ENCODE data around the gene GABRA5. TPM values are rescaled to one million over a fixed set of nuclear protein-coding genes. Genes with fewer than 3 reads are reported as not detected.

Gene GABRA5
- total and polyA plus RNA-seq, 4 donors: not detected

DNA sequence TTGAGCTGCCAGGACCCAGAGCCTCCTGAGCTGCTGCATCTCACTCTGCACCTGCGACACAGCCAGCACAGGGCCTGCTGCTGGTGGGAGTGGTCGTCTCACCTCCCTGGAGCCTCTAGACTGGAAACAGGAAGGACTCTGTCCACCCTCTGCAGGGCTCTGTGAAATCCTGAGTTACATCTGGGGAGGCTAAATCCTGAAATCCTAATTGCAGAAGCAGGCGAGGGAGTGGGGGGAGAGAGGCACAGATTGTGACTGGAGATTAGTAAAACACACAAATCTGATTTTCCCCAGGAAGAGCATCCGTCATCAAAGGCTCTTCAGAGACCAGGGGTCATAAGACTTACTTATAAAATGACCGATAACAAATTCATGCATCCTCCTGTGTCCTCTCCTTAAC is 72.5 kb downstream of the GABRA5 start:
- no peak for ATAC-seq (ENCODE audit: low FRiP score)
- Histone ChIP-seq H3K9me3 (ENCODE audit: control insufficient read depth, low read length) (peaks cover 2% of the 10 kb centered on the region), H3K27ac (ENCODE audit: low read depth in 1 of 2, low read length in 2 of 2) (no peak overlapping the region), H3K27me3 (ENCODE audit: control insufficient read depth in 1 of 2, insufficient read depth in 2 of 2, low read length in 1 of 2) (no peaks in the 10 kb centered on the region), H3K4me3 (ENCODE audit: low read length in 2 of 2) (no peak overlapping the region), H3K4me1 (ENCODE audit: control insufficient read depth in 1 of 2, insufficient read depth in 2 of 2, low read length in 2 of 2) (no peaks in the 10 kb centered on the region), H3K36me3 (ENCODE audit: control insufficient read depth in 1 of 2, insufficient read depth in 2 of 2, low read length in 1 of 2) (no peaks in the 10 kb centered on the region)
- intact Hi-C loops (cut with DNase I): no loop called here
- no peak for DNase-seq
- WGBS, 2 donors: 50 to 54% methylated on average over 5 of the region's 5 CpGs

DNA sequence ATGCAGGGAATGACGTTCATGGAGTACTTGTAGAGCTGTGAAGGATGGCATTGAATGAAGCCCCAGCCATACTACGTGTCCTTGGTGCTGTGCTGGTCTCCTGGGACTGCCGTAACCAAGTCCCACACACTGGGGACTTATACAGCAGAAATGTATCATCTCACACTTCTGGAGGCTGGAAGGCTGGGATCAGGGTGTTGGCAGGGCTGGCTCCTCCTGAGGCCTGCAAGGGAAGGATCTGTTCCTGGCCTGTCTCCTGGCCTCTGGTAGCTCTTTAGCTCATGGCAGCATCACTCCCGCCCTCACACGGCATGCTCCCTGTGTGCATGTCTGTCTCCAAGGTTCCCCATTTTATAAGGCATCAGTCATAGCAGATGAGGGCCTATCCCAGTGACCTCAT is 74.6 kb downstream of the GABRA5 start:
- H3K36me3 ChIP-seq (ENCODE audit: control insufficient read depth in 1 of 2, insufficient read depth in 2 of 2, low read length in 1 of 2): no peaks in the 10 kb centered on the region

DNA sequence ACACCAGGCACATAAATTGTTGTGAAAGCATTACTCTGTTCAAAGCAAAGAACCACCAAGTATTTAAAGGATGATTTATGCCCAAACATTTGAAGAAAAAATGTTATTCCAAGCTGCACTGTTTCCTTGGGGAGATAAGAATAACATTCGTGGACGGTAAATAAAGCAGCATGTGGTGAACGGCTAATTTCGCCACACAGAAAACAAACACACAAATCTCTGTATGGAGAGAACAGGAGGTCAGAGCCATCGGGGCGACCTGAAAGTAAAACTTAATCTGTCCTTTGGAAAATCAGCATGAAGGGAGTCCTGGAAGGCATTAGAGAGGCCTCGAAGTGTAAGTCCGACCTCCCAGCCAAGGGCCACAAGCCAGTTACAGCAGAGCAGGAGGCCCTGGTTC is 77.0 kb downstream of the GABRA5 start:
- DNase-seq (no peak), ATAC-seq (ENCODE audit: low FRiP score) (no peak)
- no peaks in the 10 kb centered on the region for H3K27me3 ChIP-seq (ENCODE audit: control insufficient read depth in 1 of 2, insufficient read depth in 2 of 2, low read length in 1 of 2)
- intact Hi-C loops (cut with DNase I): no loop called here
- H3K36me3 ChIP-seq (ENCODE audit: control insufficient read depth in 1 of 2, insufficient read depth in 2 of 2, low read length in 1 of 2): no peaks in the 10 kb centered on the region
- no peak overlapping the region for H3K27ac ChIP-seq (ENCODE audit: low read depth in 1 of 2, low read length in 2 of 2)
- 14 to 19% methylated on average over 8 of the region's 8 CpGs for WGBS, 2 donors
- H3K4me3 ChIP-seq (ENCODE audit: low read length in 2 of 2): no peak overlapping the region
- no peaks in the 10 kb centered on the region for H3K9me3 ChIP-seq (ENCODE audit: control insufficient read depth, low read length)
- no peaks in the 10 kb centered on the region for H3K4me1 ChIP-seq (ENCODE audit: control insufficient read depth in 1 of 2, insufficient read depth in 2 of 2, low read length in 2 of 2)

More for the DNA sequence above, 74.6 kb downstream of the GABRA5 start:
- intact Hi-C loops (cut with DNase I): no loop called here
- Histone ChIP-seq H3K4me1 (ENCODE audit: control insufficient read depth in 1 of 2, insufficient read depth in 2 of 2, low read length in 2 of 2) (no peaks in the 10 kb centered on the region), H3K27ac (ENCODE audit: low read depth in 1 of 2, low read length in 2 of 2) (no peak overlapping the region), H3K4me3 (ENCODE audit: low read length in 2 of 2) (no peak overlapping the region), H3K27me3 (ENCODE audit: control insufficient read depth in 1 of 2, insufficient read depth in 2 of 2, low read length in 1 of 2) (no peaks in the 10 kb centered on the region), H3K9me3 (ENCODE audit: control insufficient read depth, low read length) (no peaks in the 10 kb centered on the region)
- ATAC-seq (ENCODE audit: low FRiP score): no peak
- WGBS, 2 donors: 76 to 82% methylated on average over 5 of the region's 5 CpGs
- no peak for DNase-seq

- Histone ChIP-seq H3K9me3 (ENCODE audit: control insufficient read depth, low read length) (no peaks in the 10 kb centered on the region), H3K36me3 (ENCODE audit: control insufficient read depth in 1 of 2, insufficient read depth in 2 of 2, low read length in 1 of 2) (no peaks in the 10 kb centered on the region), H3K4me1 (ENCODE audit: control insufficient read depth in 1 of 2, insufficient read depth in 2 of 2, low read length in 2 of 2) (no peaks in the 10 kb centered on the region), H3K27me3 (ENCODE audit: control insufficient read depth in 1 of 2, insufficient read depth in 2 of 2, low read length in 1 of 2) (no peaks in the 10 kb centered on the region), H3K4me3 (ENCODE audit: low read length in 2 of 2) (no peak overlapping the region), H3K27ac (ENCODE audit: low read depth in 1 of 2, low read length in 2 of 2) (no peak overlapping the region)
- WGBS, 2 donors: 73 to 82% methylated on average over 13 of the region's 13 CpGs
- ATAC-seq (ENCODE audit: low FRiP score) (no peak), DNase-seq (no peak)
- intact Hi-C loops (cut with DNase I): no loop called here
Measured at GRCh38 chr15:26945046-26945445, 78.2 kb downstream of the GABRA5 start.

DNA sequence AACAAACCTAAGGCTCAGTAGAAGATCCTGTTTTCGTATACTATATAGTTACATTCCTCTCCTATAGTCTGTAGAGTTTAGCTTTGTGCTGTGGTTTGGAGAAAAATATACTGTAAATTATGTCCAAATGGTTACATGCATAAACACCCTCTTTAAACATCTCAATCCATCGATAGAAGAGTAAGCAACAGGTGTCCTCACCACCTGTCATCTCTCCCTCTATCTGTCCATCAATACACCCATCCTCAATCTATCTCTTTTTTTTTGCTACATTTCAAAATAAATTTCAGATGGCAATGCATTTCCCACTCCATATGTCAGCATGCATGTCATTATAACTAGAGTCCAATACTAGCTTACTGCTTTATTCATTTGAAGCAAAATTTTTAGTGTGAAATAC is 83.1 kb downstream of the GABRA5 start:
- no peak overlapping the region for H3K27ac ChIP-seq (ENCODE audit: low read depth in 1 of 2, low read length in 2 of 2)
- WGBS, 2 donors: 38 to 60% methylated on average over 2 of the region's 2 CpGs
- intact Hi-C loops (cut with DNase I): no loop called here
- H3K9me3 ChIP-seq (ENCODE audit: control insufficient read depth, low read length): no peaks in the 10 kb centered on the region
- no peaks in the 10 kb centered on the region for H3K36me3 ChIP-seq (ENCODE audit: control insufficient read depth in 1 of 2, insufficient read depth in 2 of 2, low read length in 1 of 2)
- DNase-seq (no peak), ATAC-seq (ENCODE audit: low FRiP score) (no peak)
- no peak overlapping the region for H3K4me3 ChIP-seq (ENCODE audit: low read length in 2 of 2)
- no peaks in the 10 kb centered on the region for H3K4me1 ChIP-seq (ENCODE audit: control insufficient read depth in 1 of 2, insufficient read depth in 2 of 2, low read length in 2 of 2)
- no peaks in the 10 kb centered on the region for H3K27me3 ChIP-seq (ENCODE audit: control insufficient read depth in 1 of 2, insufficient read depth in 2 of 2, low read length in 1 of 2)

DNA sequence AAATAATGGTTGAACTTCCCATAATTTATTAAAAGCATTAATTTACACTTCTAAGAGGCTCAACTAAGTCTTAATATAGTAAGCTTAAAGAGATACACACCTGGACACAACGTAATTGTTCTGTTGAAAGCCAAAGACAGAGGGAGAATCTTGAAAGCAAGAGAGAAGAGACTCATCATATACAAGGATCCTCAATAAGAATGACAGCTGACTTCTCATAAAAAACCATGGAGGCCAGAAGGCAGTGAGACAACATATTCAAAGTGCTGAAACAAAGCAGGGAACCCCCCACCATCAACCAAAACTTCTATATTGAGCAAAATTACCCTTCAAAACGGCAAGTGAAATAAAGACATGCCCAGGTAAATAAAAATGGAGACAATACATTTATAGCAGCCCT is 87.5 kb downstream of the GABRA5 start:
- intact Hi-C loops (cut with DNase I): no loop called here
- WGBS, 2 donors: 56 to 63% methylated on average over 2 of the region's 2 CpGs
- H3K27me3 ChIP-seq (ENCODE audit: control insufficient read depth in 1 of 2, insufficient read depth in 2 of 2, low read length in 1 of 2): no peaks in the 10 kb centered on the region
- no peak for DNase-seq
- H3K4me3 ChIP-seq (ENCODE audit: low read length in 2 of 2): no peak overlapping the region
- H3K27ac ChIP-seq (ENCODE audit: low read depth in 1 of 2, low read length in 2 of 2): no peak overlapping the region
- no peaks in the 10 kb centered on the region for H3K4me1 ChIP-seq (ENCODE audit: control insufficient read depth in 1 of 2, insufficient read depth in 2 of 2, low read length in 2 of 2)
- H3K9me3 ChIP-seq (ENCODE audit: control insufficient read depth, low read length): no peaks in the 10 kb centered on the region
- no peaks in the 10 kb centered on the region for H3K36me3 ChIP-seq (ENCODE audit: control insufficient read depth in 1 of 2, insufficient read depth in 2 of 2, low read length in 1 of 2)
- ATAC-seq (ENCODE audit: low FRiP score): no peak

DNA sequence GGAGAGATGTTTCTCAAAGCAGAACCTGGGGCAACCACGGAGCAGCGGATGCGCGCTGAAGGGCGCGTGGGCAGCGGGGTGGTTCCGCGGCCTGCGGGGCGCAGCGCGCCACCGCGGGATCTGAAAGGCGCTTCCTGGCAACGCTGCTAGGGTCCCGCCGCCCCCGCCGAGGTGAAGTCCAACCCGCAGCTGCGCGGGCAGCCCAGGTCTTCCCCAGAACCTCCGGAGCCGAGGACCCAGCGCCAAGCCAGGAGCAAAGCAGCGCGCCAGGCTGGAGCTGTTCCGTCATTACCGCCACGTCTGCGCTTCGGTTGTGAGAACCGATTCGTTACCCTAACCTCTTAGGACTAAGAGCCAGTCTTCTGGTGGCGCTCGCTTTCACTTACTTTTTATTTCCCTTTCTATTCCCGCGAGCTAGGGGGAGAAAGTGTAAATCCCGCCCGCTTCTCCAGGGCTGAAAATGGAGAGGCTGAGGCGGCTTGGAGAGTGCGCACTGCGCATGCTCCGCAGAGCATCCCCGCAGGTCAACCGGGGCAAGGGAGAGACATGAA is 100.9 kb downstream of the GABRA5 start:
- WGBS, 2 donors: 2 to 3% methylated on average over 48 of the region's 48 CpGs
- Histone ChIP-seq H3K27ac (ENCODE audit: low read depth in 1 of 2, low read length in 2 of 2) (no peak overlapping the region), H3K4me3 (ENCODE audit: low read length in 2 of 2) (no peak overlapping the region), H3K36me3 (ENCODE audit: control insufficient read depth in 1 of 2, insufficient read depth in 2 of 2, low read length in 1 of 2) (no peaks in the 10 kb centered on the region), H3K27me3 (ENCODE audit: control insufficient read depth in 1 of 2, insufficient read depth in 2 of 2, low read length in 1 of 2) (peaks cover 0 to 1% of the 10 kb centered on the region in 2 donors), H3K9me3 (ENCODE audit: control insufficient read depth, low read length) (no peaks in the 10 kb centered on the region), H3K4me1 (ENCODE audit: control insufficient read depth in 1 of 2, insufficient read depth in 2 of 2, low read length in 2 of 2) (no peaks in the 10 kb centered on the region)
- ATAC-seq (ENCODE audit: low FRiP score): no peak
- DNase-seq: no peak
- intact Hi-C loops (cut with DNase I): no loop called here

DNA sequence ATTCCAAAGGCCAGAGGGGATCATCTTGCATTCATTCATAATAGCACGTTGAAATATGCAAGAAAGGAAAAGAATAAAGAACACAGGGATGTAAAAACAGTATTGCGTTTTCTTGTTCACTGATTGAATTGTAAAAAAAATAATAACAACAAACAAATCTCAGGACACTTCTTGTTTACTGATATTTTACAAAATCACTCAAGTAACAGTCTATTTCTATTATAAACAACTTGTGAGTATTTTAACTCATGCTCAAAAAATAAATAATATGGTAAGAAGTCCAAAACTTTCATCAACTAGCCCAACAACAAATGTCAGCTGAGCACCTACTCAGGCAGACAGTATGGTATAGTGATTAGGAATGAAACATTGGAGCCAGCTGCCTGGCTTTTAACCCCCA is 101.9 kb downstream of the GABRA5 start:
- 45 to 60% methylated on average over 2 of the region's 2 CpGs for WGBS, 2 donors
- no peaks in the 10 kb centered on the region for H3K36me3 ChIP-seq (ENCODE audit: control insufficient read depth in 1 of 2, insufficient read depth in 2 of 2, low read length in 1 of 2)
- no peak overlapping the region for H3K27ac ChIP-seq (ENCODE audit: low read depth in 1 of 2, low read length in 2 of 2)
- no peaks in the 10 kb centered on the region for H3K9me3 ChIP-seq (ENCODE audit: control insufficient read depth, low read length)
- intact Hi-C loops (cut with DNase I): no loop called here
- peaks cover 0 to 3% of the 10 kb centered on the region in 2 donors for H3K27me3 ChIP-seq (ENCODE audit: control insufficient read depth in 1 of 2, insufficient read depth in 2 of 2, low read length in 1 of 2)
- H3K4me3 ChIP-seq (ENCODE audit: low read length in 2 of 2): no peak overlapping the region
- DNase-seq (no peak), ATAC-seq (ENCODE audit: low FRiP score) (no peak)
- no peaks in the 10 kb centered on the region for H3K4me1 ChIP-seq (ENCODE audit: control insufficient read depth in 1 of 2, insufficient read depth in 2 of 2, low read length in 2 of 2)

DNA sequence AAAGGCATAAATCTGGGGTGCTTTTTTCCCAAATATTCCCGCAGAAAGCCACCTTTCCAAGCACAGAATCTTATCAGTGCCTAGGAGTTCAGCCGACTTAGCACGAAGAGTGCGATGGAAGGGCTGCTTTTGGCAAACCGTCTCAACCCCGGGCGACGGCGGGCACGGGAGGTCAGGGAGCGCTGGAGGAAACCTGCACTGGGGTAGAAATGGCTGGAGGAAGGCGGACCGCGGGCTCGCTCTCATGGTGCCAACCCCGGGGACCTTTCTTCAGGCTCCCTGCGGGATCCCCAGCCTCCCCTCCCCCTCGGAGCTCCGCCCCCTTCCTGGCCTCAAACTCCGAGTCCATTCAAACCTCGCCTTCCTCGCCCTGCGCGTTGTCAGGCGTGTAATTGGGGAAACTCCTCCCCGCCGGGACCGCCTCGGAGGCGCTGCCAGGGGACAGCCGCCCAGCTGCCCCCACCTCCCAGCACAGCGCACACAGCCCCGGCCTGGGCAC is 103.9 kb downstream of the GABRA5 start, which contains the start of gene GABRG3:
TSS of gene GABRG3 (plus strand) at position 470 of the 499 bp plus-strand sequence.
- Histone ChIP-seq H3K9me3 (ENCODE audit: control insufficient read depth, low read length) (no peaks in the 10 kb centered on the region), H3K4me1 (ENCODE audit: control insufficient read depth in 1 of 2, insufficient read depth in 2 of 2, low read length in 2 of 2) (no peaks in the 10 kb centered on the region), H3K27me3 (ENCODE audit: control insufficient read depth in 1 of 2, insufficient read depth in 2 of 2, low read length in 1 of 2) (peaks cover 0 to 3% of the 10 kb centered on the region in 2 donors), H3K4me3 (ENCODE audit: low read length in 2 of 2) (no peak within 1 kb of the TSS), H3K36me3 (ENCODE audit: control insufficient read depth in 1 of 2, insufficient read depth in 2 of 2, low read length in 1 of 2) (no peaks in the 10 kb centered on the region), H3K27ac (ENCODE audit: low read depth in 1 of 2, low read length in 2 of 2) (no peak within 1 kb of the TSS)
- whole genome bisulfite sequencing, 2 donors: 2 to 4% methylated on average over 32 to 33 of the region's 33 CpGs
- intact Hi-C loops (cut with DNase I): no loop called here
- ATAC-seq (ENCODE audit: low FRiP score) (no peak), DNase-seq (no peak)

Data from aorta (tissue), 5 donors.